ACC112 (cell line): Measurements from ENCODE around the gene PRDM16.

Source experiments
- H2AFZ ChIP-seq: fragments of 200-600 bp; sonication (generic); one replicate; pipeline ENCODE4 v1.6.0; 2017; ENCODE audit warnings: antibody characterized with exemption, low read length; ENCODE audit not compliant: unreplicated experiment
- H3K27ac ChIP-seq: fragments of 200-600 bp; sonication (generic); 2 replicates; pipeline ENCODE4 v1.5.1; 2014; ENCODE audit warnings: low read depth, mild to moderate bottlenecking, antibody characterized with exemption, low read length, moderate library complexity
- H3K27me3 ChIP-seq: fragments of 200-600 bp; sonication (generic); 2 replicates; pipeline ENCODE4 v1.6.1; 2014; ENCODE audit warnings: mild to moderate bottlenecking, antibody characterized with exemption, low read length, moderate library complexity, mixed read lengths; ENCODE audit not compliant: insufficient read depth
- H3K36me3 ChIP-seq: fragments of 200-600 bp; sonication (generic); 2 replicates; pipeline ENCODE4 v1.6.1; 2016; ENCODE audit warnings: mild to moderate bottlenecking, antibody characterized with exemption, low read length, moderate library complexity, mixed read lengths; ENCODE audit not compliant: insufficient read depth
- H3K4me1 ChIP-seq: fragments of 200-600 bp; sonication (generic); one replicate; pipeline ENCODE4 v1.6.1; 2016; ENCODE audit warnings: low read length, mixed read lengths; ENCODE audit not compliant: insufficient read depth, unreplicated experiment, control insufficient read depth
- H3K4me3 ChIP-seq: fragments of 200-600 bp; sonication (generic); 2 replicates; pipeline ENCODE4 v1.5.1; 2014; ENCODE audit warnings: mild to moderate bottlenecking, low read depth, low read length
- H3K79me2 ChIP-seq: fragments of 200-600 bp; sonication (generic); one replicate; pipeline ENCODE4 v1.6.0; 2016; ENCODE audit warnings: low read length; ENCODE audit not compliant: control insufficient read depth, unreplicated experiment, insufficient read depth

The PRDM16 gene

GRCh38 chr1:3055051-3055450 lies 14.0 kb upstream of the PRDM16 start:
- no peaks in the 10 kb centered on the region for H3K79me2 ChIP-seq
- no peaks in the 10 kb centered on the region for H3K4me1 ChIP-seq
- no peak overlapping the region for H2AFZ ChIP-seq
- no peaks in the 10 kb centered on the region for H3K36me3 ChIP-seq
- H3K27ac ChIP-seq, result no peak overlapping the region
- peaks cover 39% of the 10 kb centered on the region for H3K27me3 ChIP-seq
- H3K4me3 ChIP-seq, result no peak overlapping the region

- Histone ChIP-seq H3K4me1 (no peaks in the 10 kb centered on the region), H3K27ac (no peak overlapping the region), H3K4me3 (no peak overlapping the region), H2AFZ (no peak overlapping the region), H3K79me2 (no peaks in the 10 kb centered on the region), H3K36me3 (no peaks in the 10 kb centered on the region), H3K27me3 (peaks cover 43% of the 10 kb centered on the region)
Observed at GRCh38 chr1:3056641-3057040, 12.4 kb upstream of the PRDM16 start.

- H3K27ac ChIP-seq, result no peak overlapping the region
- H3K4me3 ChIP-seq, result no peak overlapping the region
- H3K4me1 ChIP-seq, result no peaks in the 10 kb centered on the region
- H3K27me3 ChIP-seq, result peaks cover 55% of the 10 kb centered on the region
- no peaks in the 10 kb centered on the region for H3K79me2 ChIP-seq
- H2AFZ ChIP-seq, result no peak overlapping the region
- no peaks in the 10 kb centered on the region for H3K36me3 ChIP-seq
Observed at GRCh38 chr1:3058263-3059030, 10.6 kb upstream of the PRDM16 start.

- Histone ChIP-seq H3K4me3 (no peak overlapping the region), H3K79me2 (no peaks in the 10 kb centered on the region), H3K27me3 (peaks cover 69% of the 10 kb centered on the region), H3K4me1 (no peaks in the 10 kb centered on the region), H2AFZ (no peak overlapping the region), H3K36me3 (no peaks in the 10 kb centered on the region), H3K27ac (no peak overlapping the region)
Observed at GRCh38 chr1:3060127-3060526, 8.9 kb upstream of the PRDM16 start.

GRCh38 chr1:3060601-3061551 lies 8.1 kb upstream of the PRDM16 start:
- no peak overlapping the region for H3K27ac ChIP-seq
- H2AFZ ChIP-seq, result no peak overlapping the region
- peaks cover 67% of the 10 kb centered on the region for H3K27me3 ChIP-seq
- H3K4me3 ChIP-seq, result no peak overlapping the region
- H3K36me3 ChIP-seq, result no peaks in the 10 kb centered on the region
- no peaks in the 10 kb centered on the region for H3K4me1 ChIP-seq
- no peaks in the 10 kb centered on the region for H3K79me2 ChIP-seq

GRCh38 chr1:3061566-3061965 lies 7.4 kb upstream of the PRDM16 start:
- Histone ChIP-seq H3K79me2 (no peaks in the 10 kb centered on the region), H3K4me1 (no peaks in the 10 kb centered on the region), H3K27ac (no peak overlapping the region), H3K27me3 (peaks cover 70% of the 10 kb centered on the region), H3K36me3 (no peaks in the 10 kb centered on the region), H3K4me3 (no peak overlapping the region), H2AFZ (no peak overlapping the region)

GRCh38 chr1:3061981-3062615 lies 6.9 kb upstream of the PRDM16 start:
- H3K36me3 ChIP-seq, result no peaks in the 10 kb centered on the region
- H3K4me1 ChIP-seq, result no peaks in the 10 kb centered on the region
- H3K27me3 ChIP-seq, result peaks cover 72% of the 10 kb centered on the region
- no peak overlapping the region for H2AFZ ChIP-seq
- H3K27ac ChIP-seq, result no peak overlapping the region
- no peaks in the 10 kb centered on the region for H3K79me2 ChIP-seq
- H3K4me3 ChIP-seq, result no peak overlapping the region

GRCh38 chr1:3062616-3063378 lies 6.2 kb upstream of the PRDM16 start:
- no peaks in the 10 kb centered on the region for H3K79me2 ChIP-seq
- peaks cover 73% of the 10 kb centered on the region for H3K27me3 ChIP-seq
- H2AFZ ChIP-seq, result no peak overlapping the region
- 0 out of 2 replicates have a peak overlapping the region, but pooled peaks have one; percentile 53 for H3K4me3 ChIP-seq
- no peak overlapping the region for H3K27ac ChIP-seq
- no peaks in the 10 kb centered on the region for H3K36me3 ChIP-seq
- H3K4me1 ChIP-seq, result no peaks in the 10 kb centered on the region

GRCh38 chr1:3063379-3064295 lies 5.4 kb upstream of the PRDM16 start:
- no peak overlapping the region for H3K27ac ChIP-seq
- no peaks in the 10 kb centered on the region for H3K4me1 ChIP-seq
- H3K4me3 ChIP-seq, result peak overlapping the region; percentile 53
- H2AFZ ChIP-seq, result no peak overlapping the region
- peaks cover 74% of the 10 kb centered on the region for H3K27me3 ChIP-seq
- H3K79me2 ChIP-seq, result no peaks in the 10 kb centered on the region
- H3K36me3 ChIP-seq, result no peaks in the 10 kb centered on the region
